HAP-1 (cell line): ENCODE results near the gene LRRN2.
"Not testable (repeated sequence)": the region's sequence is repeated elsewhere in the genome, so short reads cannot be mapped to it uniquely, and the experiment has no call there.

Source experiments
- DNase-seq, 2 experiments: peaks; one replicate each; pipeline ENCODE4 v3.0.0-alpha.2; 2016 to 2020; ENCODE audit warnings: low spot score in 2 of 2
- H3K27me3 ChIP-seq: fragments of 250-450 bp; sonication (Bioruptor Pico); 2 replicates; pipeline ENCODE4 v1.5.1; 2020; ENCODE audit warnings: low read depth, mild to moderate bottlenecking, moderate library complexity
- H3K36me3 ChIP-seq: fragments of 250-450 bp; sonication (Bioruptor Pico); replicated peaks from 2 replicates; pipeline ENCODE4 v1.5.1; 2020; ENCODE audit warnings: mild to moderate bottlenecking
- H3K4me1 ChIP-seq: fragments of 250-450 bp; sonication (Bioruptor Pico); 2 replicates; pipeline ENCODE4 v1.5.1; 2020; ENCODE audit warnings: mild to moderate bottlenecking
- H3K4me3 ChIP-seq: fragments of 250-450 bp; sonication (Bioruptor Pico); 2 replicates; pipeline ENCODE4 v1.5.1; 2020; ENCODE audit warnings: mild to moderate bottlenecking, moderate library complexity
- H3K9me3 ChIP-seq: fragments of 250-450 bp; sonication (Bioruptor Pico); 2 replicates; pipeline ENCODE4 v1.5.1; 2020; ENCODE audit warnings: mild to moderate bottlenecking, moderate library complexity
- in situ Hi-C: fragments of 300-500 bp; cut with MboI; formaldehyde crosslinking; loops from 3 replicates; pipeline ENCODE4 v1.14.3; 2020; ENCODE audit warnings: low sequenced_read_pairs, inconsistent platforms, mixed read lengths

LRRN2 gene

GRCh38 chr1:204634260-204634910, 51.2 kb downstream of the LRRN2 start:
- Histone ChIP-seq H3K4me3 (no peak overlapping the region), H3K36me3 (no peaks in the 10 kb centered on the region), H3K27me3 (no peaks in the 10 kb centered on the region), H3K9me3 (no peaks in the 10 kb centered on the region), H3K4me1 (peaks cover 11% of the 10 kb centered on the region)
- DNase-seq, result no peak
- in situ Hi-C loops, result no loop called here

- no peaks in the 10 kb centered on the region for H3K27me3 ChIP-seq
- H3K4me1 ChIP-seq, result peaks cover 11% of the 10 kb centered on the region
- no peak overlapping the region for H3K4me3 ChIP-seq
- no peaks in the 10 kb centered on the region for H3K36me3 ChIP-seq
- no peaks in the 10 kb centered on the region for H3K9me3 ChIP-seq
- no peak for DNase-seq
- in situ Hi-C loops, result no loop called here
These were observed 51.9 kb downstream of the LRRN2 start for GRCh38 chr1:204633665-204634064.

- Histone ChIP-seq H3K27me3 (no peaks in the 10 kb centered on the region), H3K36me3 (no peaks in the 10 kb centered on the region), H3K4me1 (no peaks in the 10 kb centered on the region), H3K9me3 (no peaks in the 10 kb centered on the region), H3K4me3 (no peak overlapping the region)
- in situ Hi-C loops, result no loop called here
- no peak for DNase-seq
These were observed 55.2 kb downstream of the LRRN2 start for GRCh38 chr1:204630132-204630905.

- H3K27me3 ChIP-seq, DNase-seq, H3K36me3 ChIP-seq, in situ Hi-C loops, H3K9me3 ChIP-seq, H3K4me3 ChIP-seq, H3K4me1 ChIP-seq: not testable (repeated sequence)
These were observed 56.1 kb downstream of the LRRN2 start for GRCh38 chr1:204629459-204629858.

GRCh38 chr1:204628868-204629267, 56.7 kb downstream of the LRRN2 start:
- no peak for DNase-seq
- Histone ChIP-seq H3K4me3 (no peak overlapping the region), H3K27me3 (no peaks in the 10 kb centered on the region), H3K36me3 (no peaks in the 10 kb centered on the region), H3K9me3 (no peaks in the 10 kb centered on the region), H3K4me1 (no peaks in the 10 kb centered on the region)
- in situ Hi-C loops, result no loop called here

- DNase-seq, result no peak
- no peaks in the 10 kb centered on the region for H3K9me3 ChIP-seq
- H3K4me3 ChIP-seq, result no peak overlapping the region
- no peaks in the 10 kb centered on the region for H3K36me3 ChIP-seq
- H3K4me1 ChIP-seq, result no peaks in the 10 kb centered on the region
- H3K27me3 ChIP-seq, result no peaks in the 10 kb centered on the region
- in situ Hi-C loops, result no loop called here
These were observed 58.1 kb downstream of the LRRN2 start for GRCh38 chr1:204627436-204627835.

GRCh38 chr1:204626381-204626780, 59.2 kb downstream of the LRRN2 start:
- in situ Hi-C loops, result no loop called here
- Histone ChIP-seq H3K9me3 (no peaks in the 10 kb centered on the region), H3K4me3 (no peak overlapping the region), H3K36me3 (no peaks in the 10 kb centered on the region), H3K4me1 (no peaks in the 10 kb centered on the region), H3K27me3 (no peaks in the 10 kb centered on the region)
- no peak for DNase-seq

- in situ Hi-C loops, result no loop called here
- Histone ChIP-seq H3K27me3 (no peaks in the 10 kb centered on the region), H3K4me1 (no peaks in the 10 kb centered on the region), H3K9me3 (no peaks in the 10 kb centered on the region), H3K36me3 (no peaks in the 10 kb centered on the region), H3K4me3 (no peak overlapping the region)
- no peak for DNase-seq
These were observed 60.8 kb downstream of the LRRN2 start for GRCh38 chr1:204624631-204625216.

- DNase-seq, result peak in 1 of 2 experiments; percentile 58
- H3K4me1 ChIP-seq, result no peaks in the 10 kb centered on the region
- H3K9me3 ChIP-seq, result no peaks in the 10 kb centered on the region
- H3K4me3 ChIP-seq, result no peak overlapping the region
- in situ Hi-C loops, result no loop called here
- no peaks in the 10 kb centered on the region for H3K27me3 ChIP-seq
- no peaks in the 10 kb centered on the region for H3K36me3 ChIP-seq
These were observed 61.6 kb downstream of the LRRN2 start for GRCh38 chr1:204623894-204624361.

GRCh38 chr1:204623365-204623893, 62.1 kb downstream of the LRRN2 start:
- Histone ChIP-seq H3K4me1 (no peaks in the 10 kb centered on the region), H3K4me3 (no peak overlapping the region), H3K27me3 (no peaks in the 10 kb centered on the region), H3K36me3 (no peaks in the 10 kb centered on the region), H3K9me3 (no peaks in the 10 kb centered on the region)
- in situ Hi-C loops, result no loop called here
- DNase-seq, result peak in 1 of 2 experiments; percentile 18

- in situ Hi-C loops, result no loop called here
- H3K27me3 ChIP-seq, result no peaks in the 10 kb centered on the region
- no peaks in the 10 kb centered on the region for H3K9me3 ChIP-seq
- H3K36me3 ChIP-seq, result no peaks in the 10 kb centered on the region
- H3K4me3 ChIP-seq, result no peak overlapping the region
- H3K4me1 ChIP-seq, result no peaks in the 10 kb centered on the region
- DNase-seq, result no peak
These were observed 63.5 kb downstream of the LRRN2 start for GRCh38 chr1:204621996-204622395.

- no peaks in the 10 kb centered on the region for H3K27me3 ChIP-seq
- H3K9me3 ChIP-seq, result no peaks in the 10 kb centered on the region
- no peak overlapping the region for H3K4me3 ChIP-seq
- in situ Hi-C loops, result no loop called here
- H3K4me1 ChIP-seq, result no peaks in the 10 kb centered on the region
- no peak for DNase-seq
- H3K36me3 ChIP-seq, result no peaks in the 10 kb centered on the region
These were observed 64.1 kb downstream of the LRRN2 start for GRCh38 chr1:204621396-204621795.

- in situ Hi-C loops, result no loop called here
- H3K36me3 ChIP-seq, result no peaks in the 10 kb centered on the region
- H3K9me3 ChIP-seq, result no peaks in the 10 kb centered on the region
- DNase-seq, result no peak
- H3K27me3 ChIP-seq, result no peaks in the 10 kb centered on the region
- H3K4me1 ChIP-seq, result no peaks in the 10 kb centered on the region
- H3K4me3 ChIP-seq, result no peak overlapping the region
These were observed 65.8 kb downstream of the LRRN2 start for GRCh38 chr1:204619721-204620120.
